ENCODE results near the gene MUC12. TPM values are rescaled to one million over a fixed set of nuclear protein-coding genes. Genes with fewer than 3 reads are reported as not detected.

Gene MUC12
- total and polyA plus RNA-seq, 9 of the 15 experiments (the other 6 are each of a cell fraction or from before 2014, with no cell fraction given), result 0.23 to 1.2 (median 0.79) TPM; not detected in 1

DNA sequence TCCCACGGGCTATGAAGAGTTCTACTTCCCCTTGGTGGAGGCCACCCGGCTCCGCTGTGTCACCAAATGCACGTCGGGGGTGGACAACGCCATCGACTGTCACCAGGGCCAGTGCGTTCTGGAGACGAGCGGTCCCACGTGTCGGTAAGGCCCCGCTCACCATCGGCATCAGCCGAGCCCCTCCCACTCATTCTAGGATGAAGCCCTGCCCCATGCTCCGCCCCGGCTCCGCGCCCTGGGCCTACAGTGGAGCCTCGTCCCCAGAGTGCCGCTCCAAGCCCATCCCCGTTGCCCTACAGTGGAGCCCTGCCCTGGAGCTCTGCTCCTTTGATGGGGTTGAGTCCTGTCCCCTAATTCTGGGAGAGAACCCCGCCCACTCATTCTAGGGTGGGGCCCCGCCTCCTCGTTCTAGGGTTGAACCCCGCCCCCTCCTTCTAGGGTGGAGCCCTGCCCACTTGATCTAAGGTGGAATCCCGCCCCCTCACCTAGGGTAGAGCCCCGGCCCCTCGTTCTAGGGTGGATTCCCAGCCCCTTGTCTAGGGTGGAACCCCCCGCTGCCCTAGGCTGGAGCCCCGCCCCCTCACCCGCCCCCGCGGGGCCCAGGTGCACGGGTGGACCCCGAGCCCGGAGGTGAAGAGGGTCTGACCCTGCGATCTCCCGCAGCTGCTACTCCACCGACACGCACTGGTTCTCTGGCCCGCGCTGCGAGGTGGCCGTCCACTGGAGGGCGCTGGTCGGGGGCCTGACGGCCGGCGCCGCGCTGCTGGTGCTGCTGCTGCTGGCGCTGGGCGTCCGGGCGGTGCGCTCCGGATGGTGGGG, 3.4 kb upstream of the MUC12 start:
- no peak for FAIRE-seq
- H3K4me1 ChIP-seq (replicated peaks in 1 of 2; ENCODE audit: control insufficient read depth in 2 of 2, insufficient read depth in 2 of 2, low read length in 2 of 2), result peaks cover 12 to 25% of the 10 kb centered on the region in 2 experiments; a peak in 4 of 5 replicates
- CTCF ChIA-PET (ENCODE audit: low intra/inter-chr PET ratio), result interaction anchor here (0.6 to 1.8 kb wide), 3 partner anchors 58 to 112 kb away, joined by 4 to 13 read pairs (median 9); no protein-coding TSS in a partner anchor
- peak; percentile 97 for ATAC-seq
- H3K4me3 ChIP-seq, result peak overlapping the region; percentile 43
- H3K36me3 ChIP-seq (ENCODE audit: control insufficient read depth, insufficient read depth, low read length), result no peaks in the 10 kb centered on the region
- intact Hi-C loops (cut with micrococcal nuclease), result loop anchor here (1.0 to 5.0 kb wide), 4 partner anchors 69 to 169 kb away; no protein-coding TSS in a partner anchor
- peaks cover 20% of the 10 kb centered on the region for H4K20me1 ChIP-seq (replicated peaks; ENCODE audit: control insufficient read depth, insufficient read depth, low read length)
- BruUV-seq (replicated peaks), result no TSS peak
- DNase-seq (ENCODE audit: extremely low read depth in 1 of 4, low spot score in 3 of 4), result peak; percentile 95 to 99 (median 98)
- H2AFZ ChIP-seq (ENCODE audit: low read depth, low read length), result peak overlapping the region; percentile 79
- peak overlapping the region in 1 of 2 experiments; percentile 66; a peak in 2 of 4 replicates for H3K9ac ChIP-seq (ENCODE audit: insufficient read depth in 1 of 2, low read depth in 2 of 2, low read length in 2 of 2)
- peaks cover 44 to 72% of the 10 kb centered on the region in 2 experiments for H3K27me3 ChIP-seq (ENCODE audit: control insufficient read depth in 2 of 2, insufficient read depth in 2 of 2, low read length in 2 of 2)
- no peak overlapping the region for H3K27ac ChIP-seq (ENCODE audit: extremely low read depth, low read depth, low read length)
- H3K4me2 ChIP-seq (ENCODE audit: insufficient read depth, low read length), result peak overlapping the region; percentile 85
- no peaks in the 10 kb centered on the region for H3K9me3 ChIP-seq (replicated peaks; ENCODE audit: control insufficient read depth, insufficient read depth, low read depth, low read length)
- POLR2A ChIA-PET, result interaction anchor here (0.5 to 0.7 kb wide), 2 partner anchors 10 to 536 kb away, joined by 3 read pairs; partner anchors contain the start of gene MEPCE
- 2% methylated on average over 56 of the region's 58 CpGs for WGBS (ENCODE audit: insufficient coverage, low coverage, missing lambda C conversion rate)
- in situ Hi-C loops (cut with MboI), result no loop called here
- peaks cover 10% of the 10 kb centered on the region for H3K9me1 ChIP-seq (ENCODE audit: control insufficient read depth, insufficient read depth, low read length)
- H3K79me2 ChIP-seq (ENCODE audit: control insufficient read depth, insufficient read depth, low read length), result no peaks in the 10 kb centered on the region
- TF ChIP-seq ZNF24 (IDR thresholded peaks at IDR 0.05) (peak; percentile 52; the same call in 1 of the 2 replicates), ZNF165 (CRISPR knock-in tag; IDR thresholded peaks at IDR 0.05; ENCODE audit: borderline replicate concordance) (no peak), TCF3 (CRISPR knock-in tag; IDR thresholded peaks at IDR 0.05) (peak; percentile 42), ATF1 (CRISPR knock-in tag; IDR thresholded peaks at IDR 0.05) (peak; percentile 56; the same call in 1 of the 2 replicates), ATF1 (tag; IDR thresholded peaks at IDR 0.05) (no peak), CXXC5 (CRISPR knock-in tag; IDR thresholded peaks at IDR 0.05) (peak; percentile 92), PREB (CRISPR knock-in tag; IDR thresholded peaks at IDR 0.05) (0 out of 2 replicates have a peak, but pooled peaks have one; percentile 49), RBM25 (IDR thresholded peaks at IDR 0.05; ENCODE audit: low read depth, low read length, severe bottlenecking) (peak; percentile 51), MCM3 (IDR thresholded peaks at IDR 0.05) (no peak), SAFB (IDR thresholded peaks at IDR 0.05; ENCODE audit: borderline replicate concordance, low read depth, low read length) (peak; percentile 91), ZBTB7A (IDR thresholded peaks at IDR 0.05; ENCODE audit: borderline replicate concordance, control insufficient read depth, low read depth, low read length) (peak; percentile 87), SIN3A (IDR thresholded peaks at IDR 0.05; ENCODE audit: borderline replicate concordance in 2 of 2, control insufficient read depth in 1 of 2, low read depth in 2 of 2, low read length in 2 of 2) (0 out of 4 replicates have a peak, but pooled peaks of 1 of the 2 experiments have one; percentile 34), ZBTB8A (IDR thresholded peaks at IDR 0.05; ENCODE audit: partially characterized antibody) (no peak), ZNF12 (CRISPR knock-in tag; IDR thresholded peaks at IDR 0.05) (peak; percentile 62; the same call in 1 of the 2 replicates), MYBL2 (IDR thresholded peaks at IDR 0.05; ENCODE audit: low read depth) (no peak), MYBL2 (CRISPR knock-in tag; IDR thresholded peaks at IDR 0.05; ENCODE audit: borderline replicate concordance) (no peak), RUNX1 (IDR thresholded peaks at IDR 0.05; ENCODE audit: low read depth) (peak; percentile 62; the same call in 1 of the 2 replicates), CBX3 (IDR thresholded peaks at IDR 0.05; ENCODE audit: borderline replicate concordance in 1 of 2, low read length in 2 of 2) (no peak; a peak in 1 of 3 replicates), MTA2 (IDR thresholded peaks at IDR 0.05; ENCODE audit: low read depth) (no peak)
- TF ChIP-seq, protein P1, sequence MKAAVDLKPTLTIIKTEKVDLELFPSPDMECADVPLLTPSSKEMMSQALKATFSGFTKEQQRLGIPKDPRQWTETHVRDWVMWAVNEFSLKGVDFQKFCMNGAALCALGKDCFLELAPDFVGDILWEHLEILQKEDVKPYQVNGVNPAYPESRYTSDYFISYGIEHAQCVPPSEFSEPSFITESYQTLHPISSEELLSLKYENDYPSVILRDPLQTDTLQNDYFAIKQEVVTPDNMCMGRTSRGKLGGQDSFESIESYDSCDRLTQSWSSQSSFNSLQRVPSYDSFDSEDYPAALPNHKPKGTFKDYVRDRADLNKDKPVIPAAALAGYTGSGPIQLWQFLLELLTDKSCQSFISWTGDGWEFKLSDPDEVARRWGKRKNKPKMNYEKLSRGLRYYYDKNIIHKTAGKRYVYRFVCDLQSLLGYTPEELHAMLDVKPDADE (conservative IDR thresholded peaks at IDR 0.05; ENCODE audit: control insufficient read depth, low read depth, low read length), result peak; percentile 83; the same call in 1 of the 2 replicates

Data from K562 (cell line).